ENCODE measurements around the gene SMIM43. TPM values are rescaled to one million over a fixed set of nuclear protein-coding genes. Genes with fewer than 3 reads are reported as not detected.

Gene SMIM43
- total RNA-seq, 1 experiment from 2014 or later, result 1.2 TPM

DNA sequence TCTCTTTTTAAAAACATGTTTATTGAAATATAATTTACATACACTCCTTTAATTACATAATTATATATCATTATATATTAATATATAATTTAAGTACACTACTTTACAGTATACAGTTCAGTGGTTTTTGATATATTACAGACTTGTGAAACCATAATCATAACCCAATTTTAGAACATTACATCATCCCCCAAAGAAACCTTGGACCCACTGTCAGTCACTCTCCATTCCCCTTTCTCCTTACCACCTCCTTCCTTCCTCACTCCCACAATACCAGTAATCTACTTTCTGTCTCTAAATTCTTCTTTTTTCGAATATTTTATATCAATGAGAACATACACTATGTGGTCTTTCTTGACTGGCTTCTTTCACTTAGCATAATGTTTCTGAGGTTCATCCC is 18.2 kb upstream of the SMIM43 start:
- no peak overlapping the region for H3K4me3 Mint-ChIP-seq
- TF ChIP-seq, protein P1, sequence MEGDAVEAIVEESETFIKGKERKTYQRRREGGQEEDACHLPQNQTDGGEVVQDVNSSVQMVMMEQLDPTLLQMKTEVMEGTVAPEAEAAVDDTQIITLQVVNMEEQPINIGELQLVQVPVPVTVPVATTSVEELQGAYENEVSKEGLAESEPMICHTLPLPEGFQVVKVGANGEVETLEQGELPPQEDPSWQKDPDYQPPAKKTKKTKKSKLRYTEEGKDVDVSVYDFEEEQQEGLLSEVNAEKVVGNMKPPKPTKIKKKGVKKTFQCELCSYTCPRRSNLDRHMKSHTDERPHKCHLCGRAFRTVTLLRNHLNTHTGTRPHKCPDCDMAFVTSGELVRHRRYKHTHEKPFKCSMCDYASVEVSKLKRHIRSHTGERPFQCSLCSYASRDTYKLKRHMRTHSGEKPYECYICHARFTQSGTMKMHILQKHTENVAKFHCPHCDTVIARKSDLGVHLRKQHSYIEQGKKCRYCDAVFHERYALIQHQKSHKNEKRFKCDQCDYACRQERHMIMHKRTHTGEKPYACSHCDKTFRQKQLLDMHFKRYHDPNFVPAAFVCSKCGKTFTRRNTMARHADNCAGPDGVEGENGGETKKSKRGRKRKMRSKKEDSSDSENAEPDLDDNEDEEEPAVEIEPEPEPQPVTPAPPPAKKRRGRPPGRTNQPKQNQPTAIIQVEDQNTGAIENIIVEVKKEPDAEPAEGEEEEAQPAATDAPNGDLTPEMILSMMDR (conservative IDR thresholded peaks at IDR 0.05), result no peak
- no peak overlapping the region for H3K56ac ChIP-seq (ENCODE audit: insufficient read length, low read depth, low read length)
- H3K27me3 Mint-ChIP-seq (ENCODE audit: low read depth), result peaks cover 7% of the 10 kb centered on the region
- no peak overlapping the region for H4K8ac ChIP-seq (replicated peaks; ENCODE audit: insufficient read length, low read depth, low read length)
- no peaks in the 10 kb centered on the region for H3K79me1 ChIP-seq (ENCODE audit: insufficient read depth, low read depth, low read length, poor library complexity, severe bottlenecking)
- H3K27ac Mint-ChIP-seq, result no peak overlapping the region
- H3K27me3 ChIP-seq (ENCODE audit: insufficient read depth, low read length), result no peaks in the 10 kb centered on the region
- H3K9me3 Mint-ChIP-seq, result no peaks in the 10 kb centered on the region
- no peak overlapping the region for H2AFZ ChIP-seq (ENCODE audit: low read length)
- no peak overlapping the region for H2BK5ac ChIP-seq (ENCODE audit: insufficient read length, low read length)
- H3K4me2 ChIP-seq (ENCODE audit: insufficient read depth, insufficient read length, low read length), result no peak overlapping the region
- H3K23me2 ChIP-seq (ENCODE audit: insufficient read length, low read depth, low read length, poor library complexity, severe bottlenecking), result no peaks in the 10 kb centered on the region
- H3T11ph ChIP-seq (ENCODE audit: low read length), result no peak overlapping the region
- H3K4me1 ChIP-seq (ENCODE audit: insufficient read depth, low read length), result peaks cover 3% of the 10 kb centered on the region; the same call in 1 of the 2 replicates
- no peak overlapping the region for H3K4ac ChIP-seq (ENCODE audit: low read depth, low read length)
- WGBS (ENCODE audit: extremely low coverage, insufficient read length, low lambda C conversion rate), result 100% methylated on average over 1 of the region's 1 CpG
- no peak overlapping the region for H2AK5ac ChIP-seq (ENCODE audit: insufficient read length, low read length)
- H4K91ac ChIP-seq (ENCODE audit: insufficient read length, low read depth, low read length), result no peak overlapping the region
- H2BK15ac ChIP-seq (ENCODE audit: low read depth, low read length), result no peak overlapping the region
- H3K18ac ChIP-seq (ENCODE audit: insufficient read length, low read depth, low read length), result no peak overlapping the region
- DNase-seq, result no peak
- H3K23ac ChIP-seq (ENCODE audit: insufficient read length, low read depth, low read length), result no peak overlapping the region
- no peaks in the 10 kb centered on the region for H3K79me2 ChIP-seq (ENCODE audit: insufficient read depth, low read length)
- H2BK120ac ChIP-seq (ENCODE audit: low read depth, low read length, poor library complexity, severe bottlenecking), result no peak overlapping the region
- H3K36me3 Mint-ChIP-seq (ENCODE audit: insufficient read depth in 1 of 3, low read depth in 3 of 3), result no peaks in the 10 kb centered on the region
- no peak overlapping the region for H4K5ac ChIP-seq (ENCODE audit: insufficient read length, low read depth, low read length)
- H2BK20ac ChIP-seq (ENCODE audit: low read depth, low read length, poor library complexity, severe bottlenecking), result no peak overlapping the region
- H3K27ac ChIP-seq (ENCODE audit: insufficient read length, low read depth, low read length), result no peak overlapping the region
- no peak overlapping the region for H3K14ac ChIP-seq (ENCODE audit: insufficient read depth, low read length)
- H2BK12ac ChIP-seq (ENCODE audit: insufficient read length, low read depth, low read length), result no peak overlapping the region
- H4K20me1 ChIP-seq (ENCODE audit: control insufficient read depth, insufficient read depth, insufficient read length), result no peaks in the 10 kb centered on the region
- H3K9ac ChIP-seq (ENCODE audit: extremely low read depth, insufficient read length, low read length), result no peak overlapping the region
- H3K9me3 ChIP-seq (ENCODE audit: control insufficient read depth, low read depth, low read length), result no peaks in the 10 kb centered on the region
- peaks cover 5 to 8% of the 10 kb centered on the region in 2 experiments; a peak in 3 of 4 replicates for H3K4me1 Mint-ChIP-seq

Data from H9 (cell line).